D721Med (cell line): ENCODE measurements around the gene CDH24.
"Not testable (repeated sequence)": the region's sequence is repeated elsewhere in the genome, so short reads cannot be mapped to it uniquely, and the experiment has no call there.

Experiments used
- DNase-seq: peaks from one replicate; pipeline ENCODE4 v3.0.0; 2011; ENCODE audit warnings: low spot score; ENCODE audit not compliant: insufficient read length
- FAIRE-seq: peaks from 2 replicates; lab custom pipeline; 2011; peaks lifted over from hg19 to GRCh38; lab: Jason Lieb, UNC
- CTCF ChIP-seq: IDR thresholded peaks from 2 replicates; pipeline ENCODE4 v1.5.1; 2012; ENCODE audit warnings: mild to moderate bottlenecking, control low read depth; ENCODE audit not compliant: insufficient read depth; ENCODE audit errors: missing control alignments

Gene CDH24

GRCh38 chr14:23005451-23006187, 51.7 kb downstream of the CDH24 start:
- DNase-seq, result no peak
- no peak for FAIRE-seq
- no peak for TF ChIP-seq CTCF

- FAIRE-seq, DNase-seq: not testable (repeated sequence)
Measured at GRCh38 chr14:23004274-23004673, 53.0 kb downstream of the CDH24 start.

DNA sequence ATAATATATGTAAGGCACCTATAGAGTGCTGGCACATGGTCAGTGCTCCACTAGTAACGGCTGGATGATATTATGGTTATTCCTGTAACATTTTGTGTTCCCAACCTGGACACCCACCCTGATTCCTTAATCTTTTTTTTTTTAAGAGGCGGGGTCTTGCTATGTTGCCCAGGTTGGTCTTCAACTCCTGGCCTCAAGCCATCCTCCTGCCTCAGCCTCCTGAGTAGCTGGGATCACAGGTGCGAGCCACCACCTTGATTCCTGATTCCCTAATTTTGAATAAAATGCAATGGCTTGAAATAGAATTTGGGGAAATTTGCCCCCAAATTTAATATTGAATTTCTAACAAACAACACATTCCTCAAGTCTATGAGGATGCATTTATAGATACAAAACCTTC, 54.7 kb downstream of the CDH24 start:
- no peak for DNase-seq
- no peak for FAIRE-seq
- no peak for TF ChIP-seq CTCF

- no peak for DNase-seq
- FAIRE-seq, result no peak
- no peak for TF ChIP-seq CTCF
Measured at GRCh38 chr14:23000860-23001259, 56.5 kb downstream of the CDH24 start.

GRCh38 chr14:22998329-22999012, 58.8 kb downstream of the CDH24 start:
- TF ChIP-seq CTCF, result no peak
- DNase-seq (no peak), FAIRE-seq (no peak)

DNA sequence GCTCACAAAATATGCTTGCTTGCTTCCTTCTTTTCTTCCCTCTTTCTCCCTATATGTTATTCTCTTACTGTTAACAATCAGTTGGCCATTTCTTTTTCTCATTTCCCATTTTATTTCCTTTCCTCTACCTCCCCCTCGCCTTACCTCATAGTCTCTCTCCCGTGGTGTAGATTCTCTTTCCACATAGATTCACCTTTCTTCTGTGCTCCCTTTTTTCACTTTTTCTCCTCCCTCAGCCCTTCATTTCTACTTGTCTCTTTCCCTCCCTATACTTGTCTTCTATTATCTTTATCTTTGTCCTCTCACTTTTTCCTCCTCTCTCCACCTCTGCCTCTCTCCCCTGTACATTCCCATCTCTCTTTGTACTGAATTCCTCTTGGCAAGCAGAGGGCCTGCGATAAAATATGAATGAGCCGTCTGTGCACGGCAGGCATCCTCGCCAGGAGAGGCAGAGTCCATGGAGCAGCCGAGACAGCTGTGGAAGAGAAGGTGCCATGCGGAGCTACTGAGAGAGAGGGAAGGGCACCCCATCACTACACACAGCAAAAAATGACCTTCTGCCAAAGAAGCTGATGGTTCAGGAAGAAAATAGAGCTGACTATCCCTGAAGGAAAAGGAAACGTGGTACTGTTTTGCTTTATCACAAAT, 59.5 kb downstream of the CDH24 start:
- no peak for TF ChIP-seq CTCF
- DNase-seq (no peak), FAIRE-seq (no peak)
